Upper lobe of left lung (tissue), 4 donors: ENCODE measurements around the gene STARD8.

Experiments
- POLR2A ChIP-seq, 4 donors: fragments of 450-650 bp; IDR thresholded peaks; one replicate each; pipeline ENCODE4 v1.5.1; 2016 to 2017; ENCODE audit warnings: antibody characterized with exemption in 4 of 4, mild to moderate bottlenecking in 2 of 4
- POLR2AphosphoS5 ChIP-seq, 2 donors: sonication (generic); formaldehyde crosslinking; IDR thresholded peaks; one replicate each; pipeline ENCODE4 v1.5.1; 2017; ENCODE audit warnings: antibody characterized with exemption in 2 of 2
- TF ChIP-seq, protein P1 (sequence below), 6 experiments: fragments of 450-650 bp in 4 of 6; fragments of 200-600 bp in 2 of 6; sonication (generic) in 2 of 6; IDR thresholded peaks; one replicate each; pipeline ENCODE4 v1.5.1; 2016 to 2019; ENCODE audit warnings: antibody characterized with exemption in 6 of 6

DNA sequence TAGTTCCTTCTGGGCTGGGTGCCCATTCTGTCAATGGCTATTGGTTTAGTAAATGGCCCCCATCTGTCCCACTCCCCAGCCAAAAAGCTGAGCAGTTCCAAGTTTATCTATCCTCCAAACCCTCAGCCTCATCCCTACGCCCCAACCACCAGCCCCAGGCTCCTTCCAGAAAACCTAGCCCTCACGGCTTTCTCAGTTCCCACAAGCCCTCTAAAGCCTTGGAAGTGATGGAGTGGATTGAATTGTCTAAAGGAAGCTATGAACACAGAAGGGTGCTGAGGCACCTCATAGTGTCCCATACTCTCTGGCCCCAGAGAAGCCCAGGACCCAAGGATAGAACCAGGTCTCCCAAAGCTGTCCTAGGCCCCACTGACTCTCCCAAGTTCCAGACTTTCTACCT is 105.8 kb downstream of the STARD8 start:
- TF ChIP-seq POLR2A (IDR thresholded peaks at IDR 0.05) = no peak
- TF ChIP-seq POLR2AphosphoS5 (IDR thresholded peaks at IDR 0.05) = no peak
- TF ChIP-seq, protein P1, sequence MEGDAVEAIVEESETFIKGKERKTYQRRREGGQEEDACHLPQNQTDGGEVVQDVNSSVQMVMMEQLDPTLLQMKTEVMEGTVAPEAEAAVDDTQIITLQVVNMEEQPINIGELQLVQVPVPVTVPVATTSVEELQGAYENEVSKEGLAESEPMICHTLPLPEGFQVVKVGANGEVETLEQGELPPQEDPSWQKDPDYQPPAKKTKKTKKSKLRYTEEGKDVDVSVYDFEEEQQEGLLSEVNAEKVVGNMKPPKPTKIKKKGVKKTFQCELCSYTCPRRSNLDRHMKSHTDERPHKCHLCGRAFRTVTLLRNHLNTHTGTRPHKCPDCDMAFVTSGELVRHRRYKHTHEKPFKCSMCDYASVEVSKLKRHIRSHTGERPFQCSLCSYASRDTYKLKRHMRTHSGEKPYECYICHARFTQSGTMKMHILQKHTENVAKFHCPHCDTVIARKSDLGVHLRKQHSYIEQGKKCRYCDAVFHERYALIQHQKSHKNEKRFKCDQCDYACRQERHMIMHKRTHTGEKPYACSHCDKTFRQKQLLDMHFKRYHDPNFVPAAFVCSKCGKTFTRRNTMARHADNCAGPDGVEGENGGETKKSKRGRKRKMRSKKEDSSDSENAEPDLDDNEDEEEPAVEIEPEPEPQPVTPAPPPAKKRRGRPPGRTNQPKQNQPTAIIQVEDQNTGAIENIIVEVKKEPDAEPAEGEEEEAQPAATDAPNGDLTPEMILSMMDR (IDR thresholded peaks at IDR 0.05) = no peak
